MCF 10A (cell line): ENCODE data around the gene FADS6. TPM values are rescaled to one million over a fixed set of nuclear protein-coding genes. Genes with fewer than 3 reads are reported as not detected.

ENCODE experiments used
- BruUV-seq: library from RNA; stranded (reverse); fragments of 400-500 nt; replicated peaks from 2 replicates; lab custom pipeline; 2021; lab: Mats Ljungman, UMichigan
- CTCF ChIA-PET: fragments of 300-600 bp; sonication (Branson Sonifier 250); formaldehyde crosslinking; extraction: SDS; loops from one replicate; lab custom pipeline; 2021; ENCODE audit warnings: antibody characterized with exemption, inconsistent platforms; lab: Yijun Ruan, JAX
- POLR2A ChIA-PET: fragments of 300-600, 350-650 bp; sonication (Branson Sonifier 250); formaldehyde crosslinking; extraction: SDS; loops from one replicate; lab custom pipeline; 2020; ENCODE audit warnings: antibody characterized with exemption, inconsistent platforms; lab: Yijun Ruan, JAX
- DNase-seq: peaks from one replicate; pipeline ENCODE4 v3.0.0-alpha.2; 2018; ENCODE audit not compliant: unreplicated experiment
- H3K27ac Mint-ChIP-seq: one replicate; pipeline ENCODE4 v1.8.0; 2022; ENCODE audit warnings: mild to moderate bottlenecking, low read depth, mixed read lengths; ENCODE audit not compliant: unreplicated experiment
- H3K27me3 Mint-ChIP-seq: one replicate; pipeline ENCODE4 v1.8.0; 2022; ENCODE audit warnings: mixed read lengths; ENCODE audit not compliant: insufficient read depth, unreplicated experiment
- H3K36me3 Mint-ChIP-seq: one replicate; pipeline ENCODE4 v1.8.0; 2022; ENCODE audit warnings: mild to moderate bottlenecking, moderate library complexity, mixed read lengths; ENCODE audit not compliant: insufficient read depth, unreplicated experiment
- H3K4me1 Mint-ChIP-seq: one replicate; pipeline ENCODE4 v1.8.0; 2022; ENCODE audit warnings: mixed read lengths; ENCODE audit not compliant: insufficient read depth, unreplicated experiment
- H3K4me3 Mint-ChIP-seq: one replicate; pipeline ENCODE4 v1.8.0; 2022; ENCODE audit warnings: mild to moderate bottlenecking, moderate library complexity, mixed read lengths; ENCODE audit not compliant: unreplicated experiment
- H3K9me3 Mint-ChIP-seq: one replicate; pipeline ENCODE4 v1.8.0; 2022; ENCODE audit warnings: mixed read lengths; ENCODE audit not compliant: unreplicated experiment
- intact Hi-C: fragments of 100-400 bp; cut with micrococcal nuclease; formaldehyde crosslinking; loops from 2 replicates; pipeline ENCODE4 v1.14.1; 2022
- total RNA-seq: library from RNA; stranded (reverse); gene quantifications from 2 replicates; pipeline ENCODE4 v1.2.3, GENCODE V29; 2022
- TF ChIP-seq, protein P1 (sequence below): fragments of 200-600 bp; IDR thresholded peaks from one replicate; pipeline ENCODE4 v1.8.0; 2022; ENCODE audit warnings: antibody characterized with exemption, mild to moderate bottlenecking; ENCODE audit not compliant: unreplicated experiment

The FADS6 gene
- total RNA-seq, 1 experiment from 2014 or later = not detected

DNA sequence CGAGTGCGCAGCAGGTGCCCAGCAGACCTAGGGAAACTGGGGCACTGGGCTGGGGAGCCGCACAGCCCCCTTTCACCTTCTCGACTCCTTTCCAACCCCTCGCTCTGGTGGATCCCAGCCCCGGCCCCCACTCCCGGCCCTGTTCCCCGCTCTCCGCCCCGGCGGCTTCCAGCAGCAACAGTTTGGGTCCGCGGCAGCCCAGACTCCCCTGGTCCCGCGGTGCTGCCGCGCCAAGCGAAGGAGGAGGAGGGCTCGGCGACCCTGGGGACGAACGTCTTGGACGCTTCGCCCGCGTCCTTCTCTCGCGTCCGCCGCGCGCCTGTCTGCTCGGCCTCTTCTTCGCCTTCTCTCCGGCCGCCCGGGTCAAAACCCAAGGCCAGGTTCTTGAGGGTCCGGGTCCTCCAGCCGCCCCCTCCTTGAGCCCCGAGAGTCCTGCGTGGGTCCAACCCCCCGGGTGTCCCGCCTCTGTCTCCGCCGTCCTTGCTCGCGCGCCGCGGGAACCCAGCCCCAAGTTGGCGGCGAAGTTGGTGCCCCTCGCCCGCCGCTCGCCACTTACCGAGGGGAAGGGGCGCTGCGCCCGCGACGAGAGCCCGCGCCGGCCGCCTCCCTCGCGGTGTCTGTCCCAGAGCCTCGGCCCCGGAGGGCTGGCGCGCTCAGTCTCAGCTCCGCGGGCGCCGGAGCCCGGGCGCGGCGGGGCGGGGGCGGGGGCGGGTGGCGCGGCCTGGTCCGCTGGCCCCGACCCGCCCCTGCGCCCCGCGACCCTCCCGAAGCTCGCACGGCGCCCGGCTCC lies 32.4 kb downstream of the FADS6 start:
- Mint-ChIP-seq H3K27ac (no peak overlapping the region), H3K4me3 (no peak overlapping the region), H3K4me1 (no peaks in the 10 kb centered on the region), H3K27me3 (peaks cover 51% of the 10 kb centered on the region), H3K9me3 (no peaks in the 10 kb centered on the region), H3K36me3 (peaks cover 7% of the 10 kb centered on the region)
- CTCF ChIA-PET = interaction anchor here (0.9 to 6.9 kb wide), 3 partner anchors 20 to 115 kb away, joined by 3 to 69 read pairs (median 4); partner anchors contain the start of gene NHERF1
- intact Hi-C loops = loop anchor here (10.0 kb wide), 1 partner anchor 296 kb away; the partner anchor contains the start of gene CD300H
- no peak for DNase-seq
- TF ChIP-seq, protein P1, sequence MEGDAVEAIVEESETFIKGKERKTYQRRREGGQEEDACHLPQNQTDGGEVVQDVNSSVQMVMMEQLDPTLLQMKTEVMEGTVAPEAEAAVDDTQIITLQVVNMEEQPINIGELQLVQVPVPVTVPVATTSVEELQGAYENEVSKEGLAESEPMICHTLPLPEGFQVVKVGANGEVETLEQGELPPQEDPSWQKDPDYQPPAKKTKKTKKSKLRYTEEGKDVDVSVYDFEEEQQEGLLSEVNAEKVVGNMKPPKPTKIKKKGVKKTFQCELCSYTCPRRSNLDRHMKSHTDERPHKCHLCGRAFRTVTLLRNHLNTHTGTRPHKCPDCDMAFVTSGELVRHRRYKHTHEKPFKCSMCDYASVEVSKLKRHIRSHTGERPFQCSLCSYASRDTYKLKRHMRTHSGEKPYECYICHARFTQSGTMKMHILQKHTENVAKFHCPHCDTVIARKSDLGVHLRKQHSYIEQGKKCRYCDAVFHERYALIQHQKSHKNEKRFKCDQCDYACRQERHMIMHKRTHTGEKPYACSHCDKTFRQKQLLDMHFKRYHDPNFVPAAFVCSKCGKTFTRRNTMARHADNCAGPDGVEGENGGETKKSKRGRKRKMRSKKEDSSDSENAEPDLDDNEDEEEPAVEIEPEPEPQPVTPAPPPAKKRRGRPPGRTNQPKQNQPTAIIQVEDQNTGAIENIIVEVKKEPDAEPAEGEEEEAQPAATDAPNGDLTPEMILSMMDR = no peak
- no TSS peak for BruUV-seq
- POLR2A ChIA-PET = interaction anchor here (0.9 to 4.5 kb wide), 2 partner anchors 10 to 12 kb away, joined by 3 to 26 read pairs; partner anchors contain the start of gene FDXR

DNA sequence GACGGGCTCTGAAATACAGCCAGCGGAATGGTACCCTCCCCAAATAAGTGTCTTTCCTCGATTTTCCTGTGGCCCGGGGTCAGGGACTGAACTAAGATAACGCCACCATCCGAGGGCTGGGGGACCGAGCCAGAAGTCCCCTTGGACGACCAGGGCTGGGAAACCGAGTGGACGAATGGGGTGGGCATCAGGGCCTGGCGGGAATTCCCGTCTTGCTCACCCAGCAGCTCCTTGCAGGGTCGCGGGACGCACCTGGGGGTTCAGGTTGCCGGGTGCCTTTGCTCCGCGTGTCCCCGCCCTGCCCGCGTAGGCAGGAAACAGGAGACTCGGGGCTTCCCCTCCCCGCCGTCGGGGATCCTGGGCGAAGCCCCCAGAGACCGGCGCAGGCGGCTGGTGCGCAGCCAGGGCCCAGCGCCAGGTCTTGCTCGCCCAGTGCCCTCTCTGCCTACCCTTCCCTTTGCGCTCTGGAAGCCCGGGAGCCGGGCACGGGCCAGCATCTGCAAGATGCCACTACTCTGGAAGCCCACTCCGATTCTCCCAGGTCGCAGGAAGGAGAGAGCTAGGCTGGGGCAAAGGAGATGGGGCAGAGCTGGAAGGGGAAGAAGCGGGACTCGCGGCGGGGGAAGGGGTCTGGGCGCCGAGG lies 33.1 kb downstream of the FADS6 start:
- Mint-ChIP-seq H3K4me3 (no peak overlapping the region), H3K27ac (no peak overlapping the region), H3K4me1 (no peaks in the 10 kb centered on the region), H3K27me3 (peaks cover 55% of the 10 kb centered on the region), H3K9me3 (no peaks in the 10 kb centered on the region), H3K36me3 (peaks cover 6% of the 10 kb centered on the region)
- no peak for DNase-seq
- ChIA-PET CTCF (interaction anchor here (6.9 kb wide), 1 partner anchor 114 kb away, joined by 69 read pairs; the partner anchor contains the start of gene NHERF1), POLR2A (interaction anchor here (0.9 to 1.2 kb wide), 2 partner anchors 10 to 115 kb away, joined by 3 to 7 read pairs; no protein-coding TSS in a partner anchor)
- no TSS peak for BruUV-seq
- intact Hi-C loops = loop anchor here (10.0 kb wide), 1 partner anchor 296 kb away; the partner anchor contains the start of gene CD300H
- TF ChIP-seq, protein P1 = no peak

DNA sequence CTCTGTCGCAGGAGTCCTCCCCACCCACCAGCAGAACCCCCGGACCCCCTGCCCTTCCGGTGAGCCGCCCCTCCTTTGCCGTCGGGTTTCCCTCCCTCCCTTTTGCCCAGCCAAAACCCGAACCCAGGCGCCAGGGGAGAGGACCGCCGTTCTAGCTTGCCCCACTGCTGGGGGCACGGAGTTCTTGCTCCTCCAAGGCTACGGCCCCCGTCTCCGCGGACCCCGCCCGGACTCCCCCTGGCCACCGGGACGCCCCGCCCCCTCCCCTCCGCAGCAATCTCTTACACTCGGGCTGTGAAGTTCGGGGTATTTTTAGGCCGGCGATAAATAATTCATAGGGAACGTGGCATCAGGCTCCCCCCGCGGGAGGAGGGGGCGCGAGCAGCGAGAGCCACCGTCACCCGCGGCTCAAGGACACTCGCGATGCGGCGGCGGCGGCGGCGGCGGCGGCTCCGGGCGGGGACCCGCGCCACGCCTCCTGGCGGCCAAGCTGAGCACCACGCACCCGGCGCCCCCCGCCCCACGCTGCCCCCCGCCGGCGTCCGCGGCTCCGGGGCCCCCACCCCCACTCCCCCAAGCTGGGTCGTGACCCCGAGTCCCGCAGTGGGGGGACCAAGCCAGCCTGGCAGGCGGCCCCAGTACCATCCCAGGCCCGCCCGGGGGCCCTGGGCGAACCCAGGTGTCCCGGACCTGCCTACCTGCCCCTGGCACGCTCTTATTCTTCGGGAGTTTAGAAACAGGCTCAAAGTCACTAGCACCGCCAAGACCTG lies 33.8 kb downstream of the FADS6 start, which contains the start of gene GRIN2C:
GRIN2C (minus strand) TSS at position 427 of the 770 bp plus-strand sequence. CDS start 4,793 bp downstream, outside the sequence.
- BruUV-seq = no TSS peak
- Mint-ChIP-seq H3K27ac (no peak within 1 kb of the TSS), H3K4me1 (no peaks in the 10 kb centered on the region), H3K4me3 (no peak within 1 kb of the TSS), H3K27me3 (peaks cover 62% of the 10 kb centered on the region), H3K9me3 (no peaks in the 10 kb centered on the region), H3K36me3 (no peaks in the 10 kb centered on the region)
- intact Hi-C loops = loop anchor here (10.0 kb wide), 1 partner anchor 295 kb away; the partner anchor contains the start of gene CD300H
- POLR2A ChIA-PET = interaction anchor here (1.2 kb wide), 1 partner anchor 114 kb away, joined by 7 read pairs; no protein-coding TSS in a partner anchor
- no peak for DNase-seq
- CTCF ChIA-PET = interaction anchor here (0.5 to 6.9 kb wide), 3 partner anchors 14 to 114 kb away, joined by 3 to 69 read pairs (median 3); partner anchors contain the start of gene NHERF1
- TF ChIP-seq, protein P1 = peak; percentile 30
